ENCODE measurements around the gene CHRNA9. TPM values are rescaled to one million over a fixed set of nuclear protein-coding genes. Genes with fewer than 3 reads are reported as not detected.

The CHRNA9 gene
- total RNA-seq, 1 experiment from 2014 or later = 1.2 TPM

Other genes with a start within 250 kb of the CHRNA9 start
- gene RHOH, start 138.3 kb upstream of the CHRNA9 start, total RNA-seq (2021) = 3.9 to 8.7 TPM (median 7.4 TPM) in 3 replicates

Data from WTC11 (cell line).